ENCODE results near the gene UNC5CL. TPM values are rescaled to one million over a fixed set of nuclear protein-coding genes. Genes with fewer than 3 reads are reported as not detected.

UNC5CL gene
- total and polyA plus RNA-seq, 2 experiments from 2014 or later: not detected

DNA sequence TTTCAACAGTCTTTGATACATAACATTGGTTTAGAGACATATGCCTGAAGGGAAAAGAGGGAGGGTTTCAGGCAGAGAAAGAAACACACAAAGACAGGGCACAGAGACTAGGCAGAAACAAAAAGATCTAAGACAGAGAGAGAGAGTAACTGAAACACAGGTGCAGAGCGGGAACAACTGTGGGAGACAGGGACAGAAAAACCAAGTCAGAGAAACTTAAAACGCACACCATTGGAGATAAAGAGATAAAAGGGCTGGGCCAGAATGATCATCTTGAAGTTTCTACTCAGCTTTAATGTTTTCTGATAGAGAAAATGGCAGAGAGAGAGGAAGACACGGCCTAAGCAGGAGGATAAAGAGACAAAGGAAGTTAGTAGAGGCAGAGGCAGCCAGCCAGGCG lies 11.8 kb downstream of the UNC5CL start:
- no peak for DNase-seq
- H3K9me2 ChIP-seq (ENCODE audit: insufficient read depth): no peaks in the 10 kb centered on the region
- peaks cover 4% of the 10 kb centered on the region for H3K4me1 ChIP-seq (ENCODE audit: insufficient read depth)
- H3K4me3 ChIP-seq: no peak overlapping the region
- H3F3A ChIP-seq (ENCODE audit: insufficient read depth): no peaks in the 10 kb centered on the region
- no peak overlapping the region for H3K27ac ChIP-seq
- in situ Hi-C loops (cut with MboI): no loop called here
- no peak overlapping the region for H3K9ac ChIP-seq
- TF ChIP-seq EZH2phosphoT487 (IDR thresholded peaks at IDR 0.05; ENCODE audit: insufficient read depth, low read depth): no peak
- no peak for TF ChIP-seq EZH2 (IDR thresholded peaks at IDR 0.05; ENCODE audit: insufficient read depth, poor library complexity, severe bottlenecking)
- H2AFZ ChIP-seq: peak overlapping the region; percentile 97; the same call in 1 of the 2 replicates
- no peaks in the 10 kb centered on the region for H3K27me3 ChIP-seq (replicated peaks; ENCODE audit: insufficient read depth)
- H4K20me1 ChIP-seq (ENCODE audit: insufficient read depth): no peaks in the 10 kb centered on the region
- no peaks in the 10 kb centered on the region for H3K9me3 ChIP-seq (ENCODE audit: low read depth)
- H3K4me2 ChIP-seq (ENCODE audit: unreplicated experiment): no peak overlapping the region
- 77 to 83% methylated on average over 4 of the region's 4 CpGs for WGBS, 2 experiments (ENCODE audit: low coverage in 1 of 2, low lambda C conversion rate in 2 of 2, missing lambda C conversion rate in 2 of 2)
- H3K79me2 ChIP-seq (ENCODE audit: insufficient read depth): no peaks in the 10 kb centered on the region
- H3K36me3 ChIP-seq (ENCODE audit: low read depth): no peaks in the 10 kb centered on the region

DNA sequence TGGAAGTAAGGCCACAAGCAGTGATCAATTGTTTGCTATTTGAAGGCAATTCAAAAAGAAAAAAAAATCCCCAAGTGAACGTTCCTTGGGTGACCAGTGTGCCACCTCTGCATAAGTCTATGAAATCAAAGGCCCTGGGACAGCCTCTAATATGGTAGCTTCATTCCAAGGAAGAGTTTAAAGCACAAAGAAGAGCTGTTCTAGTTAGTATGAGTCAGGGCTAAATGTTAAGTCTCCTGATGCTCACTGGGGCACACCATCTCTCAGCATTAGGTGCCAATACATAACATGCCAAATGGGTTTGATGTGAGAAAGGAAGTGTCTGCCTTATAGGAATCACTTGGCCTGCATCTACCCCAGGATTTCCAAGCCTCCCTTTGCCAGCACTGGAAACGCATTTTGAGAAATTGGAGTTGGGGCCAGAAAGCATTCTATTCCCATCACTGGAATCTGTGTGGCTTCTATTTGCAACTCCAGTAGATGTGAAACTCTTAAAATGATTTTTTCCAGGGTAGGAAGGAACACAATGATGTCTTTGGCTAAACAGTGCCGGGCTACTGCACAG lies 13.0 kb downstream of the UNC5CL start:
- Histone ChIP-seq H3K4me1 (ENCODE audit: insufficient read depth) (peaks cover 12% of the 10 kb centered on the region), H3K27ac (no peak overlapping the region), H3K27me3 (replicated peaks; ENCODE audit: insufficient read depth) (no peaks in the 10 kb centered on the region), H3K4me3 (no peak overlapping the region), H3K9ac (no peak overlapping the region), H3K4me2 (ENCODE audit: unreplicated experiment) (no peak overlapping the region), H3K36me3 (ENCODE audit: low read depth) (no peaks in the 10 kb centered on the region), H3F3A (ENCODE audit: insufficient read depth) (no peaks in the 10 kb centered on the region), H3K9me2 (ENCODE audit: insufficient read depth) (no peaks in the 10 kb centered on the region), H3K9me3 (ENCODE audit: low read depth) (no peaks in the 10 kb centered on the region), H4K20me1 (ENCODE audit: insufficient read depth) (no peaks in the 10 kb centered on the region), H2AFZ (no peak overlapping the region), H3K79me2 (ENCODE audit: insufficient read depth) (no peaks in the 10 kb centered on the region)
- WGBS, 2 experiments (ENCODE audit: low coverage in 1 of 2, low lambda C conversion rate in 2 of 2, missing lambda C conversion rate in 2 of 2): 69 to 71% methylated on average over 3 of the region's 3 CpGs
- no peak for TF ChIP-seq EZH2phosphoT487 (IDR thresholded peaks at IDR 0.05; ENCODE audit: insufficient read depth, low read depth)
- TF ChIP-seq EZH2 (IDR thresholded peaks at IDR 0.05; ENCODE audit: insufficient read depth, poor library complexity, severe bottlenecking): no peak
- no peak for DNase-seq
- in situ Hi-C loops (cut with MboI): no loop called here

DNA sequence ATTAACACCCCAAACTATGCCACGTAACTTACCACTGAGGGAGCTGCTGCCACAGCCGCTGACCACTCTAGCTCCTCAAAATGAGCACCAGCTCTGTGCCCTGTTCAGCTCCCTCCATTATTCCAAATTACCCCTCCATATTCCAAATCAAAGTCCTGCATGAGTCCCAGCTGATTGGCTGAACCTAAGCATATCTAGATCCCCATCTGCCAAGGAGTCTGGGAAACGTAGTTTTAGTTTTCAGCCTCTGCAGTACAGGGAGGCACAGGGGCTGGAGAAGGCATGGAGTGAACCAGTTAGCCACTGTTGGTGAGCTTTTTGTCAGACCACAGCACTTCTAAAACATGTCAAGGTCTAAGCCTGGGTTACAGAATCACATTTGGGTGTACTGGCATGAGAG lies 15.9 kb downstream of the UNC5CL start:
- WGBS, 2 experiments (ENCODE audit: low coverage in 1 of 2, low lambda C conversion rate in 2 of 2, missing lambda C conversion rate in 2 of 2): 97 to 100% methylated on average over 3 of the region's 3 CpGs
- H3K79me2 ChIP-seq (ENCODE audit: insufficient read depth): no peaks in the 10 kb centered on the region
- no peak overlapping the region for H3K4me3 ChIP-seq
- no peak overlapping the region for H2AFZ ChIP-seq
- H3K9me3 ChIP-seq (ENCODE audit: low read depth): no peaks in the 10 kb centered on the region
- H3F3A ChIP-seq (ENCODE audit: insufficient read depth): no peaks in the 10 kb centered on the region
- no peaks in the 10 kb centered on the region for H3K9me2 ChIP-seq (ENCODE audit: insufficient read depth)
- no peaks in the 10 kb centered on the region for H3K27me3 ChIP-seq (replicated peaks; ENCODE audit: insufficient read depth)
- no peaks in the 10 kb centered on the region for H3K36me3 ChIP-seq (ENCODE audit: low read depth)
- H3K4me2 ChIP-seq (ENCODE audit: unreplicated experiment): no peak overlapping the region
- in situ Hi-C loops (cut with MboI): loop anchor here (5.0 kb wide), 1 partner anchor 126 kb away; no protein-coding TSS in a partner anchor
- DNase-seq: no peak
- TF ChIP-seq EZH2phosphoT487 (IDR thresholded peaks at IDR 0.05; ENCODE audit: insufficient read depth, low read depth) (no peak), EZH2 (IDR thresholded peaks at IDR 0.05; ENCODE audit: insufficient read depth, poor library complexity, severe bottlenecking) (no peak)
- H3K4me1 ChIP-seq (ENCODE audit: insufficient read depth): peaks cover 12% of the 10 kb centered on the region
- H3K9ac ChIP-seq: no peak overlapping the region
- H4K20me1 ChIP-seq (ENCODE audit: insufficient read depth): no peaks in the 10 kb centered on the region
- no peak overlapping the region for H3K27ac ChIP-seq

DNA sequence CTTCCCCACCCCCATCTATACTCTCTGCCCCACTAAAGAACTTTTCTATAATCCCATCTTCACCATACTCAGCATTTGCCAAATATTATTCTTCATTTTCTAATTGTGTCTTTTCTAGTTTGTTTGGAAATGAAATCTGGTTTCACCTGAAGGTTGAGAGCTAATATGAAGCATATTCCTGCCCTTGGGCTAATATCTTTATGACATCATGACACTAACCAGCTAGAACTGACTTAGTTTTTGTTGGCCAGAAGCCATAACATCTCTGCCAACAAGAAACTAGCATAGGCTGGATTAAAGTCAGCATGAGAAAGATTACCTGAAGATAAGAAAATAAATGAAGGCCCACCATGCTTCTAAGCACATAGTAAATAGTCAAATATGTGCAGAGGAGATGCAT lies 16.7 kb downstream of the UNC5CL start:
- in situ Hi-C loops (cut with MboI): loop anchor here (5.0 kb wide), 1 partner anchor 125 kb away; no protein-coding TSS in a partner anchor
- H3K4me1 ChIP-seq (ENCODE audit: insufficient read depth): peaks cover 12% of the 10 kb centered on the region
- H3K9ac ChIP-seq: peak overlapping the region; percentile 7; the same call in 1 of the 2 replicates
- H3K4me3 ChIP-seq: no peak overlapping the region
- peak; percentile 18 for DNase-seq
- no peaks in the 10 kb centered on the region for H3K79me2 ChIP-seq (ENCODE audit: insufficient read depth)
- TF ChIP-seq EZH2phosphoT487 (IDR thresholded peaks at IDR 0.05; ENCODE audit: insufficient read depth, low read depth): no peak
- no peak for TF ChIP-seq EZH2 (IDR thresholded peaks at IDR 0.05; ENCODE audit: insufficient read depth, poor library complexity, severe bottlenecking)
- no peaks in the 10 kb centered on the region for H3K27me3 ChIP-seq (replicated peaks; ENCODE audit: insufficient read depth)
- no peak overlapping the region for H2AFZ ChIP-seq
- no peaks in the 10 kb centered on the region for H3K36me3 ChIP-seq (ENCODE audit: low read depth)
- H3K4me2 ChIP-seq (ENCODE audit: unreplicated experiment): no peak overlapping the region
- no peaks in the 10 kb centered on the region for H3F3A ChIP-seq (ENCODE audit: insufficient read depth)
- H3K9me3 ChIP-seq (ENCODE audit: low read depth): no peaks in the 10 kb centered on the region
- H3K27ac ChIP-seq: no peak overlapping the region
- H3K9me2 ChIP-seq (ENCODE audit: insufficient read depth): no peaks in the 10 kb centered on the region
- H4K20me1 ChIP-seq (ENCODE audit: insufficient read depth): no peaks in the 10 kb centered on the region
